ENCODE results near the gene HDGF.

HDGF gene

DNA sequence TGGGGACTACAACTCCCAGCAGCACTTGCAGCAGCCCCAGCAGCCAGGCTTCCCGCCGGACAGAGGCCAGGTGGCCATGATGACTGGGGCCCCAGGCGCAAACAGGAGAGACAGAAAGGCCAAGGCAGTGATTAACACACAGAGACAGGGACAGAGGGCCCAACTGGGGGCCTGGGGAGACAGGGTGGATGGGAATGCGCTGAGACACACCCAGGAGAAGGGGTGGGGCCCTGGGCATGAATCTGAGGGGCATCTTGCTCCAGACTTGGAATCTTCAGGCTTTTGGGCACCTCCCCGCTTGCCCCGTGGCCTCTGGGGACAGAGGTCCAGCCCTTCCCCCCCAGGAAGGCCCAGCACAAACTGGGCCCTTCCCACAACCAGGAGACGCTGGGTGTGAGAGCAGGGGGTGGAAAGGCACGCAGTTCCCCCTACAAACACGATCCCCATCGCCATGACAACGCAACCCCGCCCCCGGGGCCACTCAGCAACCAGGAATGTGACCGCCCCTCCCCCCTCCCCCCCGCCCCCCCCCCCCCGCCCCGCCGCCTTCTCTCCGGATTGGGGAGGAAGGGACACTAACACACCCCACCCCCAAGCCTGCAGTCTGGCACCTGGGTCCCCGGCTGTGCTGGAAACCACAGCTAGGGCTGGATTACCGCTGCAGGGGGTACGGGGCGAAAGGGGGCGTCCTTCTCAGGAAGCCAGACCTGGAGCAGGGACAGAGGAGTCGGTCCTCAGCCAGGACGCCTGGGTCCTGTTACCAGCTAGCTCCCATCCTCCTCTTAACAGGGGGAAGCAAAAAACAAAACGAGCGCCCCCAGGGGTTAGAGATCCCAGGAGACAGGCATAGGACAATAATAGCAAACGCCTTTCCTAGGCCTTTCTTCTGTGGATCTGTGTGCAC is 4.5 kb downstream of the HDGF start:
- no peak for DNase-seq (ENCODE audit: low read depth in 3 of 3)

DNA sequence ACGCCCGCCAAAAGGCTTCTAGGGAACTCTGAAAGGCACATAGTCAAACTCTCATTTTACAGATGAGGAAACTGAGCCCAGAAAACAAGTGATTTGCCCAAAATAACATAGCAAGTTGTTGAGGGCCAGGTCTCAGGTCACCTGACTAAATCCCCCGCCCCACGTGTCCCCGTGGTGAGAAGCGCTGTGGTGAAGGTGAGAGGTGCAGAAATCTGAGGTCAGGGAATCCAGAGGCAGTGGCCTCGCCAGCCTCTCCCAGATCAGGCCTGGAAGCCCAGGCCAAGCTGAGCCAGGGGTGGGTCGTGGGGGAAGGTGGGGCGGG is 5.1 kb downstream of the HDGF start:
- DNase-seq (ENCODE audit: low read depth in 3 of 3), result no peak

DNA sequence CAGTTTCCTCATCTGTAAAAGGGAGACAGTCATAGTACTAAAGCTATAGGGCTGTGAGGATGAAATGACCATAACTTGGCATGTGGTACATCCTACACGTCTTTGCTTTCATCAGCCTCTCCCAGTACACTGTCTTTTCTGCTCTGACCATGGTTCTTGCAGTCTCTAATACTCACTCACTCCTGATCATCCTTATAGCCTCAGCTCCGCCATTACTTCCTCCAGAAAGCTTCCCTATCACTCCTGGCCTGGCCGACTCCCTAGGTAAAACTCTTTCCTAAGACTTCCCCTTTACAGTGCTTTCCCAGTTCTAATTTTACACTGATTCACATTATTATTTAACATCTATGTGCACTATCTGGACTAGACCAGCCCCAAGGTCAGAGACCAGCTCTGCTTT is 5.6 kb downstream of the HDGF start:
- DNase-seq (ENCODE audit: low read depth in 3 of 3), result no peak

DNA sequence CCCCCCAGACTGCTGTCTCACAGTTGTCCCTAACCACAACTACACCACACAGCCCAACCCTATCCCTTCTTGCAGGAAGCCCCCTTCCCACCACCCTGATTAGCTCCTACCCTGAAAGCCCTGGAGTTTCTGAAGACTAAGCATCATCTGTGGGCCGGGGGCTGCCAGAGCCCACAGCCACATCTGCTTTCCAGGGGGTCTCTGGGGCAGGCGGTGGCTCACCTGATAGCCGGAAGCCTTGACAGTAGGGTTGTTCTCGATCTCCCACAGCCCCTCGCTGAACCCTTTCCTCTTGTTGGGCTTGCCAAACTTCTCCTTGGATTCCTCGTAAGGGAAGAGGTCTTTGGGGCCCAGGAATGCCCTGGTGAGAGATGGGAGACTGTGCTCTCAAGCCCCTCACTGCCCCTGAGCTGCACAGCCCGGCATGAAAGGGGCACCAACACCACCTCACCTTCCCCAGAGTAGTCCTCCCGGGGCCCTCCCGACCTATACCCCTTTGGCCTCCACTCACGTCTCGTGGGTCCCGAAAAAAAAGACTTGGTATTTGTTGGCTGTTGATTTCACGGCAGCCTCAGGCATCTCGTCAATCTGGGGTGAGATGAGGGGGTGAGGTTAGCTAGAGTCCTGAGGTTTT is 6.6 kb downstream of the HDGF start:
- DNase-seq (ENCODE audit: low read depth in 3 of 3), result no peak

DNA sequence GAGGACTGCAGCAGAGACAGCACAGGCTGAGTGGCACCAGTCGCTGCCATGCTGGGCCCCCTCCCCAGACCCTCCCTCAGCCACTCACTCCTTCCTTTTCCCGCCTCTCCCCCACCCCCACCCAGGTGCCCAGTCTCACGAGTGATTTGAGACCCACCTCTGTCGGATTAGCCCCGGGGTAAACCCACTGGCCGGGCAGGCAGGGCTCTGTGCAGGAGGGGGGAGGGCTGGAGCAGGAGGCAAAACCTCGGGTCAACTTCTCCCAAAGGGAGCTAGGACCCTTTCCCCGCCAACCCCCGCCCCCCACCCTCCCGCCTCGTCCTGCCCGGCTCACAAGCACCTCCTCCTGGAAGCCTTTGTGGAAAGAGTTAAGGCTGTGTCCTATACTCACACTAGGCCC is 7.1 kb downstream of the HDGF start:
- DNase-seq (ENCODE audit: low read depth in 3 of 3), result no peak

DNA sequence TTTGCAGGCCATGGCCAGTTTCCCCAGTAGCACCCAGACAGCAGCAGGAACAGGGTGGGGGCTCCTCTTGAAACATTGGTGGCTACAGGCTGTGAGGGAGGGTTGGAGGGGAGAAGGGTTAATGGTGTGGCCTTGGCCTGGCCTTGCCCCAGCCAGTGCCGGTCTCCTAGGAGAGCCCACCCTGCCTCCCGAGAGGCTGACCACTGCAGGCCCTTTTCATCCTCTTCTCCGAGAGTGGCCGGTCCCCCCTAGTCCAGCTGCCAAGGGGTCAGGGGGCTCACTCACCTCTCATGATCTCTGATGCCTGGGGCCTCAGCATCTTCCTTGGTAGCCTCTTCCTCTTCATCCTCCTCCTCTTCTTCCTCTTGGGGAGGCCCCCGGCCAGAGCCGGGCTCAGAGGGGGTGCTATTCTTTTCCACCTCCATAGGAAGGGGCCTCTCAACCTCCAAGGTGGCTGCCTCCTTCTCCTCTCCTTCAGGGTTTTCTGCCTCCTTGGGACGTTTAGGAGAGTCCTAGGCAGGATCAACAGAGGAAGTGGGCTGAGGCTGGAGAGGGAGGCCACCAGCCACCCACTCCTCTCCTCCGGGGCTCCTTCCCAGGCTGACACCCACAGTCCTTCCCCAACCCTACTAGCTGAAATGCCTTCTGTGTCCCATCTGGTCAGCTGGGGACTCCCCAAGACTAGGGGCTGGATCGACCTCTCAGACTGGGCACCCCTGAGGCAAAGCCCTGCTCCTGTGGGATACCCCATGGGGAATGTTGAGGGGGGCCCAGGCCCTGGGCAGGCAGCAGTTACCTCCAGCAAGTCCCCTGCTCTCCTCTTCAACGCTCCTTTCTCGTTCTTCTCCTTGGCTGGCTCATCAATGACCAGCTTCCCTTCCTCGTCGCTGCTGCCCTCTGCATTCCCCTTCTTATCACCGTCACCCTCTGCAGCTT is 7.8 kb downstream of the HDGF start:
- no peak for DNase-seq (ENCODE audit: low read depth in 3 of 3)

DNA sequence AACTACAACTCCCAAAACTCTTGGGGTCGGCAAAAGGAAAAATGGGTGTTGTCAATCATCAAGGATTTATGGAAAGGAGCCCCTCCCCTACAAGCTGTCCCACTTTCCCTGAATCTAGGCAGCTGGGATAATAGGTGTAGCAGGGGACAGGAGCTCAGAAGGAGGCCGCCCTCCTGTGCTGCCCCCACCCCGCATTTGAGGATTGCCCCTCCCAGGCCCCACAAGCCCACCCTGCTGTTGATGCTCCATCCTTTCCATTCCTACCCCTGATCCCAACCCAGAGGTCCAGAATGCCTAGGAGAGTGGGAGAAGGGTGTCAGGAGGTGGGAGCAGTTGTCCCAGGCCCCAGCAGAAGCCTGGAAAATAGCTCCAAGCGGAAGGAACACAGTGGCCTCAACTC is 8.7 kb downstream of the HDGF start:
- no peak for DNase-seq (ENCODE audit: low read depth in 3 of 3)

DNA sequence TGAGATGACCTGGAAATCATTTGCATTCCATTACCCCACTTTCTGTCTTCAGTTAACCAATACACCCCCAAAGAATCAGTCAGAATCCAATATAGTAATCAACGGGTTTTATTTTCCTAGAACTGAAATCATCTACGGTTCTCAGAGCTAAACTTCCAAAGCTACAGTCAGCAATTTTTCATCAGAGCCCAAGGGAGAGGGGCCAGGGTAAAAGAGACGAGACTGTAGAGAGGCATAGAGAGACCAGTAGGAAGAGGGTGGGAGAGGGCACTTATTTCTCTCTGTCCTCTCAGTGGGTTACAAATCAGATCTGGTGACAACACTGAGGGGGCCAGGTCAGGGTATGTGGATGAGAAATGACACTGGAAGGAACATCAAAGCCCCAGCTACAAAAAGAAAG is 9.5 kb downstream of the HDGF start:
- no peak for DNase-seq (ENCODE audit: low read depth in 3 of 3)

DNA sequence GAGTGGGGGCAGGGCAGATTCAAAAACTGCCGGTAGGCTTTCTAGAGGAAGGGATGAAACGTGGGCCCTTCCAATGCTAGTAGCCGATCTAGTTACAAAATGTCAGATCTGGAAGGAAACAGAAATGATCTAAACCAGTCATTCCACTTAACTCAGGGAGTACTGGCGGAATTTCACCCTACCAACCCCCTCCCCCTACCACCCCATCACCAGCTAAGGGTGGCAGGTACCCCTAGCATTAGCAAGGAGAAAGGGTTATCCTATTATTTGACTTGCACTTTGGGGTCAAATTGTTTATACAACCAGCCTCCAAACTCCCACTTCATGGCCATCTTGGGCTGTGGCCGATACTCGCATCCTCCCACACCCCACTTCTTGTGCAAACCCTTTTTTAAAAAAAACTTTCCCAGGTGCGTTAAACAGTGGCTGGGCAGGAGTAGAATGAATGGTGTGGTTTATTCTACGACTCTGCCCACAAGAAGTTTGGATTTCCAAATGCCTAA is 9.9 kb downstream of the HDGF start:
- DNase-seq (ENCODE audit: low read depth in 3 of 3), result no peak

DNA sequence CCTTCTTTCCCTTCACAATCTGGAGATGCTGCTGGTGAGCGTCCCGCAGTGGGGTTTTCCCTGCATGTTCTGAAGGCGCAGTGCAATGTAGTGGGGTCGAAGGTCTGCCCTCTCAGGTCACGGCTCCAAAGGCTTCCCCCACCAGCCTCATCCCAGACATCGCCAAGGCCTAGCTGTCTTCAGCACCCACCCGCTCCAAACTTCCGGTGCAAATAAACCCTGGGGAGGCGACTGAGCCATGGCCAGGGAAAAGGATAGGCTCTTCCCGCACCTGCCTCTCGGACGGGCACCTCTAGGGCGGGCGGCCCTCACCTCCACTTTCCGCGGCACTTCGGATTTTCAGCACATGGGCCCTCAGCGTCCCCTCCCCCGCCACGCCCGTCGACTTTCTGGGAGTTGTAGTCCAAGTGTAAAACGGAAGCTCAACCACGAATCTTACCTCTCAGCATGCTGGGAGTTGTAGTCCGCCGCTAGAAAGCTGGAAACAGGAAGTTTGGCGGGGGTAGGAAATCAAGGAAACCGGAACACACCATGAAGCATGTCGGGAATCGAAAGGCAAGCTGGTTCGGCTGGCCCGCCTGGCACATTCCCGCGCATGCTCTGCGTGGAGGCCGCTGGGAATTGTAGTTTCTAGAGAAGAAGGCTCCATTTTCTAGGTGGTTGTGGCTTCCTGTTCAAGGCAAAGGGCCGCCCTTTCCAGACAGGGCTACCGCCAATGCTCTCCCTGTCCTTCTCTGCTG is 10.6 kb downstream of the HDGF start, which contains the start of gene MRPL24:
MRPL24 (minus strand) TSS at position 348 of the 740 bp plus-strand sequence. CDS start 2,384 bp downstream, outside the sequence.
- DNase-seq (ENCODE audit: low read depth in 3 of 3), result peak; percentile 91 to 96 (median 91)

DNA sequence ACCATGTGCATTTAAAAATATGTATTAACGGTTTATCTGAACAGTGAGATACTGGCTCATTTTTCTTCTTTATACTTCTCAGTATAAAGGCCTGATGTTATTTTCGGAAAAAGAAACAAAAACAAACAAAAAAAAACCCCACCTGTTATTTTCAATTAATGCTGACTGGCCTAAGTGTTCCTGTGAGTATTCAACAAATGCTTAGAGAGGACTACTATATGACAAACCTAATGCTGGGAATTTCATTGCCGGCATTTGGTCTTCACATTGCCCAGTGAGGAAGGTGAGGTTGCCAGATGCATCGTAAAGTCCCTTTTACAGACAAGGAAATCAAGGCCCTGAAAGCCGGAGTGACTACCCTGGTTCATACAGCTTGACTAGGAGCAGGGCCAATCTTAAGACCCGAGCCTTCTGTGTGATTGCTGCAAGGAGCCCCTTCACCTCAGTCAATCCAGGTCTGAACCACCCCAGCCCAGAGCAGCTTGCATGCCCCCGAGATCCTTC is 11.2 kb downstream of the HDGF start:
- no peak for DNase-seq (ENCODE audit: low read depth in 3 of 3)

DNA sequence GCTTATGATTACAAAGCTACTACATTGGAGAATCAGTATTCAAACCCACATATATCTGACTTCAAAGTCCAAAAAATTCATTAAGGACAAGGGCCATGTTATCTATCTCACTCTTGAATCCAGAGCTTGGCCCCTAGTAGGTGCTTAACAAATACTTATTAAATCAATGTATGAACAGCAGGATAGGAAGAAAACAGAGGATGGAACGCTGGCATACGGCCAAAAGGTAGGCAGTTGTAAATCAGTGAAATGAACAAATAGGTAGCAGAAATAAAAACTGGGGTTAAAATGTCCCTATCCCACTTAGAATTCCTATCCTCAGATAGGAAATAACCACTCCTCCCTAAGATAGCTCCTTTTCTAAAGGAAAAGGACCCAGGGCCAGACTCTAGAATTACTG is 12.6 kb downstream of the HDGF start:
- DNase-seq (ENCODE audit: low read depth in 3 of 3), result no peak

DNA sequence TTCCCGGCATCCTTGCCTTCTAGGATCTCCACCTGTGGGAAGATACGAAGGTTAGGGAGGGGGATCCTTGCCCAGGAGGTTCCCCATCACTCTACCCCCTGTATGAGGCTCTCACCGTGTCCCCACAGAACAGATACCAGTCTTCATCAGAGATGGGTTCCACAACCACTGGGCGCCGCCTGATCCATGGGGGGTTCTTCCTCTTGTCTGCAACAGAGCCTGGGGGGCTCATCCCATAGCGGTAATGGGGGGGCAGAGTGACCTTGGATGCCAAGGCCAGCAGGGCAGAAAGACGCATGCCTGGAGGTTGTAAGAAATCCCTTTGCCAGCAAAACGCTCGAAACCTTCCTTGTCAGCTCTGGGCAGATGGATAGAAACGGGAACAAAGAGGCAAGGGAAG is 13.1 kb downstream of the HDGF start:
- no peak for DNase-seq (ENCODE audit: low read depth in 3 of 3)

DNA sequence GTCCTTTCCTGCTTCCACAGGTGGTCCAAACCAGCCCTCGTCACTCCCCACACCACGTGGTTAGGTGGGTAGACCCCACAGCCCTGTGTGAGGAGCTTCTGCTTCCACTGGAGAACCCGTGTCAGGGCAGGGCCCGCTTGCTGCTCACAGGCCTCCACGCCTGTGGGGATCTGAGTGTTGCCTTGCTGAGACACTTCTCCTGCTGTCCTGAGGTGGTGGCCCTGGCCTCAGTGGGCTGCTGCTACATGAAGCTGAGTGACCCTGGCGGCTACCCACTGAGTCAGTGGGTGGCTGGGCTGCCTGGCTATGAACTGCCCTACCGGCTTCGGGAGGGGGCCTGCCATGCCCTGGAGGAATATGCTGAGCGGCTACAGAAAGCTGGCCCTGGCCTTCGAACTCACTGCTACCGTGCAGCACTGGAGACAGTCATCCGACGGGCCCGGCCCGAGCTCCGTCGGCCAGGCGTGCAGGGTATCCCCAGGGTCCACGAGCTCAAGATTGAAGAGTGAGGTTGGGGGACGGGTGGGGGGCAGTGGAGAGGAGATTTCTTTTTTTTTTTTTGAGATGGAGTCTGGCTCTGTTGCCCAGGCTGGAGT is 17.4 kb downstream of the HDGF start:
- DNase-seq (ENCODE audit: low read depth in 3 of 3), result no peak

DNA sequence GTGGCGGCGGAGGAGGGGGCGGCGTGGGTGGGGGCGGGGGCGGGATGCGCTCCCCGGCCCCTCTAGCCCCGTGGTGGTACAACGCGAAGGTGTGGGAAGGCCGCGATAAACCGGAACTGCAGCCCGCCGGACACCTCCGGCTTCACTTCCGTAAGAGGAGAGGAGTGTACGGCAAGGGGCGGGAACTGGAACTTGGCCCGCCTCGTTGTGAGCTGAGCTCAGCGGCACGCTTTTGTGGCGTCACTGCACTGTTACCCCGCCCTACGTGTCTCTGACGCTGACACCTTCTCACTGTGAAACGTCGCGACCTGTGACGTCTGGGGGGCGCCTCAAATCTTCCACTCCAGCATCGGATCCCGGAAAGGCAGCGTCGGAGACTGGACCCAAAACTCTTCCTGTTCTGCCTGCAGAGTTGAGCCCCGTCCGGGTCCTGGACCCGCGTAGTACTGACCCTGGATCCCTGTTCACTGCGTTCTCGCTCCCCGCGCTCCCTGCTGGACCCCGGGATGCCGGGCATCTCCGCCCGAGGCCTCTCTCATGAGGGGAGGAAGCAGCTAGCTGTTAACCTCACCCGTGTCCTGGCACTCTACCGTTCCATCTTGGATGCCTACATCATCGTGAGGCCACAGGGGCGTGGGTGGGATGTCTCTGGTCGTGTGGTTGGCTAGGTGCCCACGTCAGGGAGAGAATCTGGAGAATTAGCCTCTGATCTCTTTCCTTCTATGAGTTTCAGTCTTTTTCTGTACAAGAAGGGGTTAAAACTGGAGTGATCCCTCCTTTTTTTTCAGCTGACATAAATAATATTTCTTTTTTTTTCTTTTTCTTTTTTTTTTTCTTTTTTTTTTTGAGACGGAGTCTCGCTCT is 22.6 kb downstream of the HDGF start, which contains the start of gene ISG20L2:
ISG20L2 (minus strand) TSS at position 168 of the 864 bp plus-strand sequence. CDS start 1,114 bp downstream, outside the sequence.
- peak; percentile 76 to 93 (median 92) for DNase-seq (ENCODE audit: low read depth in 3 of 3)

DNA sequence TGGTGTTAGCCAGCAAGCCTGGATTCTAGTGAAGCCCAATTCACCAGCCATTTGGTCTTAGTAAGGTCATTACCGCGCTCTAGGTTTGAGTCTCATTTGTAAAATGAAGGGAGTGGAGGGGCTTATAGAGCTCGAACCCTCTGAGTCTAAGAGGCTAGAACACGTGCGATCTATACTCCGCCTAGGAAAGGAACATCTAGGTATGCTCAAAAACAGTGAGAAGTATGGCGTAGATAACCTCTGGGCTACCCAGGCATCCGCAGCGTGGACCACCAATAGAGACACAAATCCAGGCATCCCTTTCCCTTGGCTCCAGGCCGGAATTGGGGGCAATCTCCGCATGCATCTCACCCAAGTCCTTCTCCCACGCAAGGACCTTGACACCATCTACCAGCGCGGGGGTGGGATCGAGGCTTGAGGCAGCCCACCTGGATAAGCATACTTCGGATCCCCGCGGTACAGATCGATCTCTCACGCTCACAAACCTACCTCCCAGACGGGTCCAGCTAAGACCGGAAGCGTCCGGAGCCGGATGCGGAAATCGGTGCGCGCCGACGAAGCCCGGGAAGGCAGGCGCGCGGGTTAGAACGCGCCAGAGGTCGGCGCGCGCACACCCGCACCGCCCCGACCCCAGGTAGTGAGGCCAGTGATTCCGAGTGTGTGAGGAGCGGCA is 23.4 kb downstream of the HDGF start, which contains the start of gene METTL25B:
METTL25B (plus strand) TSS at position 544 of the 673 bp plus-strand sequence. CDS start 636 bp downstream, outside the sequence.
- DNase-seq (ENCODE audit: low read depth in 3 of 3), result peak in 1 of 3 experiments; percentile 69

DNA sequence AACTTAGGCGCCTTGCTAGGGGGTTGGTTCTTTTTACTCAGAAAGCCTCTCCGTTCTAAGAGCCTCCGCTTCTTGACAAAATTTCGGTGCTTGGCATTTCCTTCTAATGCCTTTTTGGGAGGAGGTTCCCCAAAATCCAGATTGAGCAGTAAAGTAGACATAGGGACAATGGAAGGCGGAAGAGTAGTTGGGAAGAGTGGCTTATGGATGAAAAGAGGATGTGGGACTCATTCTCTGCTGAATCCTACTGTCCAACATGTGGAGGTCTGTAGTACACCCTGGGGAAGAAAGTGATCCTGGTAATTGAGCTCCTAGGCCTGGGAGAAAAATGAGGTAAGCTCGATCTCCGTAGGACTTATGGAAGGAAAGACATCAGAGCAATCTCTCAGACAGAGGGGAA is 24.0 kb downstream of the HDGF start:
- DNase-seq (ENCODE audit: low read depth in 3 of 3), result no peak

DNA sequence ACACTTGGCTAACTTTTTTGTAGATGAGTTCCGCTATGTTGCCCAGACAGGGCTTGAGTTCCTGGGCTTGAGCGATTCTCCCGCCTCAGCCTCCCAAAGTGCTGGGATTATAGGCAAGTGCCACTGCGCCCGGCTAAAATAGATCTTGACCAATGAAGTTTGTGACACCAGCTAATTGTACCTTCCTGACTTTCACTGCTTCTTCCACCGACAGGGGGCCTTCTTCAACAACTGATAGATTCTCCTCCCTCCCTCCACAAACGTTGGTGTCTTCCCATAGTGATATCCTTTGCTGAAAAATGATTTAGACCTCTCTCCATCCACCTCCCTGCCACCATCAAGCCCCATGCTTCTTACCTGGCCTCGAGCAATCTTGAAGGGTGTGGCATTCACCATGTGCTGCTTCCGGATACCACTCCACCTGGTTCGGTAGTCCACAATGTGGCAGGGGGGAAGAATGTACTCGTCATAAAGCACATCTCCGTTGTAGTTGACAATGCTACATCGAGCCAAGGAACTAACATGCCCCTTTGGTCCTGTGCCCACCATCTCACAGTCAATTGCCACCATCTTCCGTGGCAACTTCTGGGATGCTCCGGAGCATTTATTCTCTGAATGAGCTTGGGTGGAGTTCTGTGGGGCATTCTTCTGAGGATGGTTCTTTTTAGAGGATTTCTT is 24.8 kb downstream of the HDGF start:
- DNase-seq (ENCODE audit: low read depth in 3 of 3), result peak in 1 of 3 experiments; percentile 28

Measured in stimulated activated CD4-positive, alpha-beta T cell treated with anti-CD3 and anti-CD28 coated beads, TNF-alpha, amount 100 ng/mL, for 4 hours (primary cell).